GM23248 (cell line): Measurements from ENCODE around the gene ATP5PO.

Source experiments
- EZH2 ChIP-seq: fragments of 200-600 bp; sonication (generic); IDR thresholded peaks from 2 replicates; pipeline ENCODE4 v1.6.1; 2018; ENCODE audit warnings: antibody characterized with exemption, mild to moderate bottlenecking; ENCODE audit not compliant: insufficient read depth, poor library complexity, severe bottlenecking
- EZH2phosphoT487 ChIP-seq: fragments of 200-600 bp; sonication (generic); IDR thresholded peaks from 2 replicates; pipeline ENCODE4 v1.6.1; 2018; ENCODE audit warnings: antibody characterized with exemption, moderate library complexity, mild to moderate bottlenecking, low read depth; ENCODE audit not compliant: insufficient read depth

- no peak for TF ChIP-seq EZH2
- no peak for TF ChIP-seq EZH2phosphoT487
Observed at GRCh38 chr21:33948096-33948950, 32.7 kb upstream of the ATP5PO start.
